Vagina (tissue), 2 donors: Measurements from ENCODE around the gene VAV3. TPM values are rescaled to one million over a fixed set of nuclear protein-coding genes. Genes with fewer than 3 reads are reported as not detected.

Experiments
- DNase-seq, 2 donors: peaks; one replicate each; pipeline ENCODE4 v3.0.0-alpha.2; 2017; ENCODE audit errors: extremely low spot score in 2 of 2
- H3K27ac ChIP-seq: fragments of 200-600 bp; sonication (generic); one replicate; pipeline ENCODE4 v1.5.1; 2019
- H3K27me3 ChIP-seq: fragments of 200-600 bp; sonication (generic); one replicate; pipeline ENCODE4 v1.5.1; 2019
- H3K36me3 ChIP-seq, 2 donors: fragments of 200-600 bp; sonication (generic); one replicate each; pipeline ENCODE4 v1.5.1; 2017 to 2019
- H3K4me1 ChIP-seq: fragments of 200-600 bp; sonication (generic); one replicate; pipeline ENCODE4 v1.5.1; 2019
- H3K4me3 ChIP-seq, 2 donors: fragments of 200-600 bp; sonication (generic); 1 replicate in 1 of 2; 2 replicates in 1 of 2; pipeline ENCODE4 v1.5.1; 2016 to 2019
- H3K9me3 ChIP-seq: fragments of 200-600 bp; sonication (generic); one replicate; pipeline ENCODE4 v1.5.1; 2019
- POLR2A ChIP-seq, 2 donors: fragments of 450-650 bp; IDR thresholded peaks; one replicate each; pipeline ENCODE4 v1.6.1; 2017; ENCODE audit warnings: antibody characterized with exemption in 2 of 2, mild to moderate bottlenecking in 2 of 2, moderate library complexity in 2 of 2
- POLR2AphosphoS5 ChIP-seq, 2 donors: sonication (generic); formaldehyde crosslinking; IDR thresholded peaks; one replicate each; pipeline ENCODE4 v1.9.0; 2017; ENCODE audit warnings: antibody characterized with exemption in 2 of 2, mild to moderate bottlenecking in 2 of 2, low read depth in 1 of 2; ENCODE audit not compliant: insufficient read depth in 1 of 2
- intact Hi-C: fragments of 100-400 bp; cut with DNase I; formaldehyde crosslinking; loops from one replicate; pipeline ENCODE4 v1.15.1; 2023
- total RNA-seq: library from RNA; depleted of rRNA; stranded (reverse); fragments of >200 nt; gene quantifications from one replicate; pipeline ENCODE4 v1.2.3, GENCODE V29; 2016
- TF ChIP-seq, protein P1 (sequence below), 3 experiments: fragments of 450-650 bp in 2 of 3; fragments of 200-600 bp in 1 of 3; sonication (generic) in 1 of 3; IDR thresholded peaks; one replicate each; pipeline ENCODE4 v1.5.1; 2017 to 2019; ENCODE audit warnings: antibody characterized with exemption in 3 of 3, mild to moderate bottlenecking in 2 of 3, moderate library complexity in 2 of 3

VAV3 gene
- total RNA-seq, 1 donor from 2014 or later: 67.5 TPM

- no peak for TF ChIP-seq POLR2A (IDR thresholded peaks at IDR 0.05)
- TF ChIP-seq, protein P1, sequence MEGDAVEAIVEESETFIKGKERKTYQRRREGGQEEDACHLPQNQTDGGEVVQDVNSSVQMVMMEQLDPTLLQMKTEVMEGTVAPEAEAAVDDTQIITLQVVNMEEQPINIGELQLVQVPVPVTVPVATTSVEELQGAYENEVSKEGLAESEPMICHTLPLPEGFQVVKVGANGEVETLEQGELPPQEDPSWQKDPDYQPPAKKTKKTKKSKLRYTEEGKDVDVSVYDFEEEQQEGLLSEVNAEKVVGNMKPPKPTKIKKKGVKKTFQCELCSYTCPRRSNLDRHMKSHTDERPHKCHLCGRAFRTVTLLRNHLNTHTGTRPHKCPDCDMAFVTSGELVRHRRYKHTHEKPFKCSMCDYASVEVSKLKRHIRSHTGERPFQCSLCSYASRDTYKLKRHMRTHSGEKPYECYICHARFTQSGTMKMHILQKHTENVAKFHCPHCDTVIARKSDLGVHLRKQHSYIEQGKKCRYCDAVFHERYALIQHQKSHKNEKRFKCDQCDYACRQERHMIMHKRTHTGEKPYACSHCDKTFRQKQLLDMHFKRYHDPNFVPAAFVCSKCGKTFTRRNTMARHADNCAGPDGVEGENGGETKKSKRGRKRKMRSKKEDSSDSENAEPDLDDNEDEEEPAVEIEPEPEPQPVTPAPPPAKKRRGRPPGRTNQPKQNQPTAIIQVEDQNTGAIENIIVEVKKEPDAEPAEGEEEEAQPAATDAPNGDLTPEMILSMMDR (IDR thresholded peaks at IDR 0.05): no peak
- no peak for TF ChIP-seq POLR2AphosphoS5 (IDR thresholded peaks at IDR 0.05; ENCODE audit: insufficient read depth in 1 of 2, low read depth in 1 of 2)
- H3K27ac ChIP-seq: no peak overlapping the region
Observed at GRCh38 chr1:107831921-107832320, 133.1 kb downstream of the VAV3 start.

GRCh38 chr1:107830526-107830925 is 134.5 kb downstream of the VAV3 start:
- Histone ChIP-seq H3K9me3 (no peaks in the 10 kb centered on the region), H3K4me3 (no peak overlapping the region), H3K4me1 (no peaks in the 10 kb centered on the region), H3K36me3 (no peaks in the 10 kb centered on the region), H3K27ac (no peak overlapping the region), H3K27me3 (no peaks in the 10 kb centered on the region)
- DNase-seq: no peak
- TF ChIP-seq POLR2A (IDR thresholded peaks at IDR 0.05) (no peak), POLR2AphosphoS5 (IDR thresholded peaks at IDR 0.05; ENCODE audit: insufficient read depth in 1 of 2, low read depth in 1 of 2) (no peak)
- TF ChIP-seq, protein P1 (IDR thresholded peaks at IDR 0.05): no peak
- intact Hi-C loops: no loop called here

More at GRCh38 chr1:107831921-107832320, 133.1 kb downstream of the VAV3 start:
- no peak for DNase-seq
- intact Hi-C loops: no loop called here
- no peaks in the 10 kb centered on the region for H3K36me3 ChIP-seq
- H3K27me3 ChIP-seq: no peaks in the 10 kb centered on the region
- no peaks in the 10 kb centered on the region for H3K9me3 ChIP-seq
- no peak overlapping the region for H3K4me3 ChIP-seq
- no peaks in the 10 kb centered on the region for H3K4me1 ChIP-seq

- H3K9me3 ChIP-seq: no peaks in the 10 kb centered on the region
- no peaks in the 10 kb centered on the region for H3K4me1 ChIP-seq
- H3K27ac ChIP-seq: no peak overlapping the region
- TF ChIP-seq, protein P1 (IDR thresholded peaks at IDR 0.05): no peak
- TF ChIP-seq POLR2AphosphoS5 (IDR thresholded peaks at IDR 0.05; ENCODE audit: insufficient read depth in 1 of 2, low read depth in 1 of 2) (no peak), POLR2A (IDR thresholded peaks at IDR 0.05) (no peak)
- no peak for DNase-seq
- no peak overlapping the region for H3K4me3 ChIP-seq
- intact Hi-C loops: no loop called here
- H3K27me3 ChIP-seq: no peaks in the 10 kb centered on the region
- H3K36me3 ChIP-seq: no peaks in the 10 kb centered on the region
Observed at GRCh38 chr1:107830075-107830474, 134.9 kb downstream of the VAV3 start.

- Histone ChIP-seq H3K4me3 (no peak overlapping the region), H3K9me3 (no peaks in the 10 kb centered on the region), H3K27ac (no peak overlapping the region), H3K36me3 (no peaks in the 10 kb centered on the region), H3K27me3 (no peaks in the 10 kb centered on the region), H3K4me1 (no peaks in the 10 kb centered on the region)
- intact Hi-C loops: no loop called here
- DNase-seq: no peak
- TF ChIP-seq POLR2A (IDR thresholded peaks at IDR 0.05) (no peak), POLR2AphosphoS5 (IDR thresholded peaks at IDR 0.05; ENCODE audit: insufficient read depth in 1 of 2, low read depth in 1 of 2) (no peak)
- TF ChIP-seq, protein P1 (IDR thresholded peaks at IDR 0.05): no peak
Observed at GRCh38 chr1:107829036-107829770, 135.8 kb downstream of the VAV3 start.

DNA sequence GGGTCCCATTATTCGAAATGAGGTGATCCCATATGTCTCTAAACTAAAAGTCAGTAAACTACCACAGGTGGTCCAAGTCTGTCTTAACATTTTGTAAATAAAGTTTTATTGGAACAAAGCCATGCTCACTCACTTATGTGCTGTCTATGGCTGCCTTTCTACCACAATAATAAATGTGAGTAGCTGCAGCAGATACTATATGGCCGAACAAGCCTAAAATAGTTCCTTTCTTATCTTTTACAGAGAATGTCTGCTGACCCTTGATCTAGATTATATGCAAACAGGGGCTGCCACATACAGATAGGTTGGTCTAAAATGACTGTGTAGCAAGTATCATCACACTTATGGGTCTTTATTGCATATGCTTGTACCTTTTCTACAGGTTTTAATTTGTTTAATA is 140.0 kb downstream of the VAV3 start:
- intact Hi-C loops: no loop called here
- no peak for DNase-seq
- no peaks in the 10 kb centered on the region for H3K27me3 ChIP-seq
- no peaks in the 10 kb centered on the region for H3K4me1 ChIP-seq
- H3K27ac ChIP-seq: no peak overlapping the region
- no peaks in the 10 kb centered on the region for H3K9me3 ChIP-seq
- H3K4me3 ChIP-seq: no peak overlapping the region
- TF ChIP-seq, protein P1 (IDR thresholded peaks at IDR 0.05): no peak
- TF ChIP-seq POLR2AphosphoS5 (IDR thresholded peaks at IDR 0.05; ENCODE audit: insufficient read depth in 1 of 2, low read depth in 1 of 2): no peak
- TF ChIP-seq POLR2A (IDR thresholded peaks at IDR 0.05): no peak
- H3K36me3 ChIP-seq: no peaks in the 10 kb centered on the region
